ENCODE results near the gene TNN.

The TNN gene

DNA sequence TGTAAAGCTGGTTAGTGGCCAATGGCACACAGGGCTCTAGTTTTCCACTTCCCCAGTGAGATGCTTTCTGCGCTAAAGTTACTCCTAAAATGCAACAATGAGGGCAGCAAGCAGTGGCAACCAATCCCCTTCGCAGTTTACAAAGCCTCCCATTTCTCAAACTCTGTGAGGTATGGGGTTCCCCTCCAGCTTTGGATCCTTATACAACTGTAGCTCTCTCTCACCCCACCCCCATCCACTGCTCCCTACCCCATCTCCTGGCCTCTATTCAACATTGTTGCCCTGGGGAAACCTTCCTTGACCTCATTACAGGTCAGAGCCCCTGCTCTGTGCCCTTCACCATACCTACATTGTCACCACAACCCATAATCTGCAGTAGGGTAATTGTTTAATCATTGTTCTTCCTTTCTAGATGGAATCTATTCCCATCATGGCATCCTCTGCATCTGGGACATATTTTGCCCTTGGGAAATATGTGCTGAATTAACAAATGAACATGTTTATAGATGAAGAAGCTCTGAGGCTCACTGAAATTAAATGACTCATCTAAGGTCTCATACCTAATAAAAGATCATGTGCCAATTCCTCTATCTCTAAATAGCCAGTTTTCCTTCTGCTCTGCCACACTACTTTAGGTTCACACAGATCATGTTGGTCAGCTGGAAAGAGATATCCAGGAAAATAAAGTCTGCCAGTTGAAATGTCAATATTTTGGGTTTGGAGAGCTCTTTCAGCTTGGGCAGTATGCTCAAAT lies 112.4 kb downstream of the TNN start:
- DNase-seq = no peak

DNA sequence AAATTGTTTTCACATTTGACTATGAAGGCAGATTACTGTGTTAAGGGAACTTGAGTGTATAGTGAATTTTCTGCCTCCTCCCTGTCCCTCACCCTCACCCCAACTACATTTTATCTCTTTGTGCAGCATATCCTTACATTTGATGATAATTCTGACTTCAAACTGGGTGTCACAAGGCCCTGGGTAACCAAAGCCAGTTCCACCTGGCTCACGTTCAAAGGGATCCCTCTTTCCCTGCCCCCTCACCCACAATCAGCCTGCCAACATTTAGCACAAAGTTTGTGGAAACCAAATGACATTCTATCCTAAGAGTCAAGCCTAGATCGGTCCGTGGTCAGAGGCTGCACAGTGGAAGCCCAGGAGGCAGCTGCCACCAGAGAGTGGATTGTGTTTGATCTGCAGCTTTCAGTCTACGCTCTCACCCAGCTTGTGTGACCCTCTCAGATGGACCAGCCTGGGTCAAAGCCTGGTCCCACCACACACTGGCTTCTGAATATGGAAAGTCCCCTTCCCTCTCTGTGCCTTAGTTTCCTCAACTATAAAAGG lies 114.6 kb downstream of the TNN start:
- DNase-seq = no peak

DNA sequence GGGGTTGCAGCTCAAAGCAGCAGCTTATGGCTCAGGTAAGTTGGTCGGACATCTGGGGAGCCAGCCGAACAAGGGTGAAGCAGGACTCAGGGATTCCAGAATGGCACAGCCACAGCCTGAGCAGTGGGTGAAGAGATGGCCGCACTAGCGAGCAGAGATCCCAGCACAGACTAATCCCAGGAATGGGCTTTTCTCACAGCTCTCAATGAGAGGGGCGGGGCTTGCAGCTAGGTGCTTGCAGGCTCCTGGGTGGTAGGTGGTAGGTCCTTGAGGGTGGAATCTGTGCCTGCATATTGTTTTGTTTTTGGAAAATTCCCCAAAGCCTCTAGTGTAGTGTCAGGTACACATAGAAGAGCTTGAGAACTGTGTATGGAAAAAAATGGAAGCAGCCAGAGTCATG lies 116.0 kb downstream of the TNN start:
- no peak for DNase-seq

DNA sequence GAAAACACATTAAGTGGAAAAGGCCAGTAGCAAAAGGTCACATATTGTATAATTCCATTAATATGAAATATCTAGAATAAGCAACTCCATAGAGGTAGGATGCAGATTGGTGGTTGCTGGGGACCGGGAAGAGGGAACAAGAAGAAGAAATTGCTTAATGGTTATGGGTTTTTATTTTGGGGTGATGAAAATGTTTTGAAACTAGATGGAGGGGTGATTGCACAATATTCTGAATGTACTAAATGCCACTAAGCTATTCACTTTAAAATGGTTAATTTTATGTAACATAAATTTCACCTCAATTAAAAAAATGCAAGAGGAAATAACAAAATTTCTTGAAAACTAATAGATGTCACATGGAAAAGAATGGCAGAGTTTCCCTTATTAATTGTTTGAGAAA lies 118.3 kb downstream of the TNN start:
- DNase-seq = no peak

- DNase-seq = no peak
Observed at GRCh38 chr1:175186433-175187160, 119.0 kb downstream of the TNN start.

GRCh38 chr1:175188936-175189335 lies 121.3 kb downstream of the TNN start:
- no peak for DNase-seq

DNA sequence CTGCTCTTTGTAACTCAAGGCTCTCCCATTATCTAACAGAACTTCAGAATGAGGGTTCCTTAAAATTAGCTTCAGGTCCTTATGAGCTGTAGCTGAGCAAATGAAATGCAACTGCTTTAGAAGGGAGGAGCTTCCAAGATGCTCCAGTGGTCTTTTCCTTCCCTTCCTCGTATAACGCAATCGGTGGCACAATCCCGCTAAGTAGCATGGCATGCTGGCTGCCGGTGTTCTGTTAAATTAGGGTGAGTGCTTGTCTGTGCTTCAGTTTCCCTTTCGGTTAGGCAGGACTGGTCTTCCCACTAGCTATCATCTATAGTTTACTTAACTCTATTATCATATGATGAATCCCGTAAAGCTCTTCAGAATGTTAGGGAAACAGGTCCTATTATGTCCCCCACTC lies 124.0 kb downstream of the TNN start:
- DNase-seq = peak; percentile 33

- peak; percentile 46 for DNase-seq
Observed at GRCh38 chr1:175192111-175192629, 124.5 kb downstream of the TNN start.

DNA sequence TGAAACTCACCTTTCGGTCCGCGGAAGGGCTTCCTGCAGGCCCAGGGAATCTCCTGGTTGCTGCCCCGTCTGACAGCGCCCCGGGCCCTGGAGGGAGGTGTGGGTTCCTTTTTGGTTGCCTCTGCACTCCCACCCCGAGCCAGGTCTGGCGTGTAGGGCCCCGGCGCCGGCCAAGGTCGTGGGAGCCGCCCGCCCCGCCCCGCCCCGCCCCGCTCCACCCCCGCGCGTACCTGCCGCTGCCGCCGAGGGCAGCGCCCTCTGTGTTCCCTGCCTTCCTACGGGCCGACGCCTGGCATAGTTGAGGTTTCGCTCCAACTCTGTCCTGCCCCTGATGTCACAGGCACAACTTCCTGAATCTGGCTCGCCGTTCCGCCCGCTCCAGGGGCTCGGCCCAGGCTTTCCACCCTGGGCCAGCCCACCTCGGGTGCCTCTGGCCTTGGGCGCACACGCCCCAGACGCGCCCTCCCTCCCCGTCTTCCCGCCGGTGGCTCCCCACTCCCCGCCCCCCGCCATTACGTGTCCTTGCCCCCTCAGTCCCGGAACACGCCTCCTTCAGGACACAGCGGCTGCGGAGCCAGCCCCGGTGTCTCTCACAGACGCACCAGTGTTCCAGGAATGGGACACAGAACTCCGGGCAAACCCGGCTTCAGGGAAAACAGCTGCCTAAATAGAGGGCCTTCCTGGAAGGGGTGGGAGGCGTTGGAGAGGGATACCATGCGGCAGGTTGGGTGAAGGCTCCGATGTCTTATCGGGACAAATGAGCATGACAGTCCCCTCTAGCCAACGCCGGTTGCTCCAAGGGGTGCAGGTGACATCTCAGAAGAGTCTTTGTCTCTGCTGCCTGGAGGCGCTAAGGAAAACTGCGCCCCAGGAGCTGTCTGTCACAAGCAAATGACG lies 125.2 kb downstream of the TNN start, which contains the start of gene KIAA0040:
KIAA0040 (minus strand) TSS at position 147 of the 897 bp plus-strand sequence. CDS start 31,763 bp downstream, outside the sequence.
- DNase-seq = peak; percentile 71

DNA sequence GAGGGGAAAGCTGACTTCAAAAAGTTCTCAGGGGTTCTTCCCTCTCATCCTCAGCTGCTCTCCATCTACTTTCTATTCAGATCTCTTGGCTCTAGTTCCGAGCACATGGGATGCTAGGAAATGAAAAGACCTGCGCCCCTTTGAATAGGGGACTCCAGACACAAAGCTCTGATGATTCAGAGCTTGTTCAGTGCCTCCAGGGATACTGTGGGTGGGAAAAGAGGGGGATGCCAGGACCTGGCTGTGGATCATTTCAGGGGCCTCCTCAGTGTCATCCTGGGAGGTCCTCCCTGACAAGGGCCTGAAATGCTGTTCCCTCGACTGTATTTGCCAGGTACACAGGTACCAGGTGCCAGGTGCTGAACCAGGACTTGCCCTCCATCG lies 125.9 kb downstream of the TNN start:
- no peak for DNase-seq

DNA sequence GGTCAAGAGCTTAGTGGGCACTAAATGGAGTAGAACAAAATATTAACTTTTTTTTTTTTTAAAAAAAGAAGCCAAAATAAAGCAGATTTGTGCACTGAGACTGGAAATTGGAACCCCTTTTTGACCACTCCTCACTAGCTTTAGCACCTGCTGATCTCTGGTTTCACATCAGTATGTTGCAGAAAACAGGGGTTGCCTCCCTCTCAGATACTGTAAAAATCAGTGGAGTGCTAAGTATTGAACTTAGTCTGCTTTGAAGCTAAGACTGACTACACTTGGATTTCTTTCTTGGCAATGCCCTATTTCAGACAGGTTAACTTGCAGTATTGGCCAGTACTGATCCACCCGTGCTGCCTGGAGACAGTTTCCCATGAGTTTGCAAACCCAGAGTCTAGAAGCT lies 127.6 kb downstream of the TNN start:
- no peak for DNase-seq

DNA sequence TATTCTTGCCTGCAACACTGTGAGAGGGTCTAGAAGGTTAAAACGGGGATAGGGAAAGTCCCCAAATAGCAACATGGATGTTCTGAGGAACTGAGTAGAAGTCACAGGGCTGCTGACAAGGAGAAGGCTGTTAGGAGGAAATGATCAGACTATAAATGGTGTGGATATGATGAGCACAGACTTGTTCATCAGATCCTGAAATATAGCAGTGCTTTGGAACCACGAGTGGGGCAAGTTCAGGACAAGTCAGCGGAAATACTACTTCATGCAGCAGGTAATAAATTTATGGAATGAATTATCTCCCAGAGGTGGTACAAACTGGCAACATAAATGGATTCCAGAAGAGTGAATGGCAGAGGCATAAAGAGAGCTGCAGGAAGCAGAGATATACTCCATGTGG lies 128.2 kb downstream of the TNN start:
- DNase-seq = no peak

GRCh38 chr1:175197531-175197930 lies 129.9 kb downstream of the TNN start:
- no peak for DNase-seq
